Activated gamma-delta T cell (primary cell): ENCODE data around the gene LRPAP1.
"Not testable (repeated sequence)": the region's sequence is repeated elsewhere in the genome, so short reads cannot be mapped to it uniquely, and the experiment has no call there.

Experiments
- DNase-seq: peaks from one replicate; lab custom pipeline; 2025; lab: John Stamatoyannopoulos, UW

LRPAP1 gene

GRCh38 chr4:3562127-3562526 is 29.9 kb upstream of the LRPAP1 start:
- not testable (repeated sequence) for DNase-seq

GRCh38 chr4:3560465-3560864 is 28.2 kb upstream of the LRPAP1 start:
- not testable (repeated sequence) for DNase-seq

GRCh38 chr4:3559381-3560290 is 27.4 kb upstream of the LRPAP1 start:
- not testable (repeated sequence) for DNase-seq

- not testable (repeated sequence) for DNase-seq
These were observed 26.3 kb upstream of the LRPAP1 start for GRCh38 chr4:3558514-3558836.

- not testable (repeated sequence) for DNase-seq
These were observed 25.7 kb upstream of the LRPAP1 start for GRCh38 chr4:3557676-3558513.

- DNase-seq, result not testable (repeated sequence)
These were observed 24.9 kb upstream of the LRPAP1 start for GRCh38 chr4:3557088-3557492.

GRCh38 chr4:3556244-3556867 is 24.1 kb upstream of the LRPAP1 start:
- not testable (repeated sequence) for DNase-seq

- not testable (repeated sequence) for DNase-seq
These were observed 23.3 kb upstream of the LRPAP1 start for GRCh38 chr4:3555459-3556070.

- DNase-seq, result not testable (repeated sequence)
These were observed 19.1 kb upstream of the LRPAP1 start for GRCh38 chr4:3551366-3551765.

- DNase-seq, result not testable (repeated sequence)
These were observed 18.6 kb upstream of the LRPAP1 start for GRCh38 chr4:3550792-3551325.

GRCh38 chr4:3550041-3550440 is 17.8 kb upstream of the LRPAP1 start:
- DNase-seq, result not testable (repeated sequence)

GRCh38 chr4:3549694-3550001 is 17.4 kb upstream of the LRPAP1 start:
- not testable (repeated sequence) for DNase-seq

GRCh38 chr4:3548991-3549693 is 16.9 kb upstream of the LRPAP1 start:
- not testable (repeated sequence) for DNase-seq

GRCh38 chr4:3546721-3547120 is 14.5 kb upstream of the LRPAP1 start:
- not testable (repeated sequence) for DNase-seq

GRCh38 chr4:3545351-3545750 is 13.1 kb upstream of the LRPAP1 start:
- not testable (repeated sequence) for DNase-seq

- not testable (repeated sequence) for DNase-seq
These were observed 12.2 kb upstream of the LRPAP1 start for GRCh38 chr4:3544259-3545025.

- DNase-seq, result not testable (repeated sequence)
These were observed 11.2 kb upstream of the LRPAP1 start for GRCh38 chr4:3543415-3543814.

- DNase-seq, result not testable (repeated sequence)
These were observed 6.7 kb upstream of the LRPAP1 start for GRCh38 chr4:3538906-3539305.

GRCh38 chr4:3535812-3536211 is 3.6 kb upstream of the LRPAP1 start:
- DNase-seq, result not testable (repeated sequence)

GRCh38 chr4:3533423-3533820 is 1.2 kb upstream of the LRPAP1 start:
- no peak for DNase-seq
